Measurements from ENCODE around the gene ALG1L2. TPM values are rescaled to one million over a fixed set of nuclear protein-coding genes. Genes with fewer than 3 reads are reported as not detected.
"Not testable (repeated sequence)": the region's sequence is repeated elsewhere in the genome, so short reads cannot be mapped to it uniquely, and the experiment has no call there.

ALG1L2 gene
- total and polyA plus RNA-seq, 9 donors: 0.54 to 3.5 (median 1.5) TPM; not detected in 4

GRCh38 chr3:130084436-130084980 is 2.9 kb downstream of the ALG1L2 start:
- Histone ChIP-seq H3K4me1 (ENCODE audit: insufficient read depth) (no peaks in the 10 kb centered on the region), H3K4me3 (no peak overlapping the region), H3K9me3 (no peaks in the 10 kb centered on the region), H3K27ac (no peak overlapping the region), H3K36me3 (no peaks in the 10 kb centered on the region), H3K27me3 (no peaks in the 10 kb centered on the region)
- DNase-seq: no peak
- intact Hi-C loops (cut with DNase I): no loop called here
- WGBS, 3 donors: 65% methylated on average over 5 of the region's 5 CpGs; no CpG with 5 or more reads in 1 of the 3 donors
- TF ChIP-seq POLR2A (IDR thresholded peaks at IDR 0.05) (no peak), CTCF (IDR thresholded peaks at IDR 0.05) (no peak), EP300 (IDR thresholded peaks at IDR 0.05) (no peak)

- H3K27me3 ChIP-seq: no peaks in the 10 kb centered on the region
- H3K36me3 ChIP-seq: no peaks in the 10 kb centered on the region
- no peak overlapping the region for H3K4me3 ChIP-seq
- no peaks in the 10 kb centered on the region for H3K4me1 ChIP-seq (ENCODE audit: insufficient read depth)
- intact Hi-C loops (cut with DNase I): no loop called here
- H3K27ac ChIP-seq: no peak overlapping the region
- TF ChIP-seq EP300 (IDR thresholded peaks at IDR 0.05): no peak
- TF ChIP-seq POLR2A (IDR thresholded peaks at IDR 0.05): no peak
- TF ChIP-seq CTCF (IDR thresholded peaks at IDR 0.05): no peak
- H3K9me3 ChIP-seq: no peaks in the 10 kb centered on the region
- 63 to 77% (median 73%) methylated on average over 4 to 6 of the region's 6 CpGs for WGBS, 3 donors
- no peak for DNase-seq
Observed at GRCh38 chr3:130085881-130086280, 4.2 kb downstream of the ALG1L2 start.

GRCh38 chr3:130086628-130087027 is 5.0 kb downstream of the ALG1L2 start:
- H3K4me1 ChIP-seq (ENCODE audit: insufficient read depth); H3K4me3 ChIP-seq; H3K36me3 ChIP-seq; DNase-seq; H3K9me3 ChIP-seq; H3K27me3 ChIP-seq; H3K27ac ChIP-seq; intact Hi-C loops (cut with DNase I): not testable (repeated sequence)
- WGBS, 3 donors: 65 to 96% (median 66%) methylated on average over 1 to 2 of the region's 2 CpGs

GRCh38 chr3:130088061-130088460 is 6.4 kb downstream of the ALG1L2 start:
- DNase-seq: no peak

GRCh38 chr3:130090681-130091080 is 9.1 kb downstream of the ALG1L2 start:
- not testable (repeated sequence) for H3K4me3 ChIP-seq; H3K27ac ChIP-seq; H3K27me3 ChIP-seq; DNase-seq; H3K9me3 ChIP-seq; H3K4me1 ChIP-seq (ENCODE audit: insufficient read depth); H3K36me3 ChIP-seq
- intact Hi-C loops (cut with DNase I): loop anchor here in 2 of 4 donors (10.0 kb wide), 1 partner anchor 146 kb away; no protein-coding TSS in a partner anchor
- 43 to 59% (median 50%) methylated on average over 3 of the region's 3 CpGs for WGBS, 3 donors

More at GRCh38 chr3:130088061-130088460, 6.4 kb downstream of the ALG1L2 start:
- no peak for TF ChIP-seq CTCF (IDR thresholded peaks at IDR 0.05)
- TF ChIP-seq POLR2A (IDR thresholded peaks at IDR 0.05): no peak
- no peak for TF ChIP-seq EP300 (IDR thresholded peaks at IDR 0.05)
- Histone ChIP-seq H3K27ac (no peak overlapping the region), H3K4me1 (ENCODE audit: insufficient read depth) (no peaks in the 10 kb centered on the region), H3K36me3 (no peaks in the 10 kb centered on the region), H3K4me3 (no peak overlapping the region), H3K27me3 (no peaks in the 10 kb centered on the region), H3K9me3 (no peaks in the 10 kb centered on the region)
- whole genome bisulfite sequencing, 3 donors: 53 to 89% (median 71%) methylated on average over 4 of the region's 4 CpGs
- intact Hi-C loops (cut with DNase I): loop anchor here in 2 of 4 donors (2.0 kb wide), 1 partner anchor 45 kb away; no protein-coding TSS in a partner anchor

Data from ovary (tissue), 9 donors.